Cerebellar cortex (tissue), 1 donor: ENCODE measurements around the gene EPB41.
"Not testable (repeated sequence)": the region's sequence is repeated elsewhere in the genome, so short reads cannot be mapped to it uniquely, and the experiment has no call there.

Source experiments
- DNase-seq: peaks from one replicate; pipeline ENCODE4 v3.0.0-alpha.2; 2015; ENCODE audit warnings: low spot score

Gene EPB41

GRCh38 chr1:28981210-28981609, 66.8 kb downstream of the EPB41 start:
- no peak for DNase-seq

GRCh38 chr1:28982198-28982597, 67.8 kb downstream of the EPB41 start:
- DNase-seq: no peak

GRCh38 chr1:28983091-28983490, 68.7 kb downstream of the EPB41 start:
- DNase-seq: no peak

GRCh38 chr1:28983509-28984310, 69.3 kb downstream of the EPB41 start:
- DNase-seq: peak; percentile 73

- DNase-seq: no peak
Measured at GRCh38 chr1:28984311-28984684, 69.9 kb downstream of the EPB41 start.

GRCh38 chr1:28985427-28985826, 71.1 kb downstream of the EPB41 start:
- no peak for DNase-seq

GRCh38 chr1:28986306-28986910, 72.0 kb downstream of the EPB41 start:
- DNase-seq: no peak

- DNase-seq: no peak
Measured at GRCh38 chr1:29002792-29003191, 88.4 kb downstream of the EPB41 start.

- DNase-seq: no peak
Measured at GRCh38 chr1:29004288-29004687, 89.9 kb downstream of the EPB41 start.

GRCh38 chr1:29004798-29005197, 90.4 kb downstream of the EPB41 start:
- DNase-seq: no peak

- DNase-seq: no peak
Measured at GRCh38 chr1:29011775-29012174, 97.4 kb downstream of the EPB41 start.

GRCh38 chr1:29017235-29017634, 102.9 kb downstream of the EPB41 start:
- DNase-seq: no peak

- DNase-seq: no peak
Measured at GRCh38 chr1:29017975-29018712, 103.8 kb downstream of the EPB41 start.

- no peak for DNase-seq
Measured at GRCh38 chr1:29022620-29023019, 108.3 kb downstream of the EPB41 start.

- peak; percentile 56 for DNase-seq
Measured at GRCh38 chr1:29029667-29030066, 115.3 kb downstream of the EPB41 start.

GRCh38 chr1:29032841-29033240, 118.5 kb downstream of the EPB41 start:
- no peak for DNase-seq

GRCh38 chr1:29033829-29034466, 119.6 kb downstream of the EPB41 start:
- DNase-seq: peak; percentile 77

- no peak for DNase-seq
Measured at GRCh38 chr1:29043274-29043965, 129.1 kb downstream of the EPB41 start.

GRCh38 chr1:29044010-29044409, 129.6 kb downstream of the EPB41 start:
- no peak for DNase-seq

- not testable (repeated sequence) for DNase-seq
Measured at GRCh38 chr1:29045663-29046062, 131.3 kb downstream of the EPB41 start.

- DNase-seq: no peak
Measured at GRCh38 chr1:29047142-29047541, 132.8 kb downstream of the EPB41 start.

GRCh38 chr1:29050166-29050565, 135.8 kb downstream of the EPB41 start:
- no peak for DNase-seq
